Activated T-helper 17 cell treated with anti-CD3 and anti-CD28 coated beads, Interleukin-2, amount 50 U/mL, for 72 hours (primary cell): ENCODE results near the gene SYT3. TPM values are rescaled to one million over a fixed set of nuclear protein-coding genes. Genes with fewer than 3 reads are reported as not detected.
A peak's percentile ranks its signal among the peaks of the same experiment; 100 is the strongest.
"Not testable (repeated sequence)": the region's sequence is repeated elsewhere in the genome, so short reads cannot be mapped to it uniquely, and the experiment has no call there.

Experiments
- ATAC-seq: fragments of 150-1000 bp; cut with Tn5 transposase; replicated peaks from 2 replicates; pipeline ENCODE4 v1.10.0; 2021; ENCODE audit warnings: mild to moderate bottlenecking, moderate library complexity
- H3K27ac Mint-ChIP-seq: one replicate; pipeline ENCODE4 v1.8.0; 2022; ENCODE audit warnings: mixed read lengths
- H3K27me3 Mint-ChIP-seq: one replicate; pipeline ENCODE4 v1.8.0; 2022; ENCODE audit warnings: mixed read lengths
- H3K36me3 Mint-ChIP-seq: one replicate; pipeline ENCODE4 v1.8.0; 2022; ENCODE audit warnings: low read depth, mild to moderate bottlenecking, mixed read lengths
- H3K4me1 Mint-ChIP-seq: one replicate; pipeline ENCODE4 v1.8.0; 2022; ENCODE audit warnings: mixed read lengths
- H3K4me3 Mint-ChIP-seq: one replicate; pipeline ENCODE4 v1.8.0; 2022; ENCODE audit warnings: mild to moderate bottlenecking, mixed read lengths
- H3K9me3 Mint-ChIP-seq: one replicate; pipeline ENCODE4 v1.8.0; 2022; ENCODE audit warnings: mixed read lengths
- total RNA-seq, 2 donors: library from RNA; stranded (reverse); gene quantifications; one replicate each; pipeline ENCODE4 v1.2.3, GENCODE V29; 2022

The SYT3 gene
- total RNA-seq, 2 donors from 2014 or later = not detected

DNA sequence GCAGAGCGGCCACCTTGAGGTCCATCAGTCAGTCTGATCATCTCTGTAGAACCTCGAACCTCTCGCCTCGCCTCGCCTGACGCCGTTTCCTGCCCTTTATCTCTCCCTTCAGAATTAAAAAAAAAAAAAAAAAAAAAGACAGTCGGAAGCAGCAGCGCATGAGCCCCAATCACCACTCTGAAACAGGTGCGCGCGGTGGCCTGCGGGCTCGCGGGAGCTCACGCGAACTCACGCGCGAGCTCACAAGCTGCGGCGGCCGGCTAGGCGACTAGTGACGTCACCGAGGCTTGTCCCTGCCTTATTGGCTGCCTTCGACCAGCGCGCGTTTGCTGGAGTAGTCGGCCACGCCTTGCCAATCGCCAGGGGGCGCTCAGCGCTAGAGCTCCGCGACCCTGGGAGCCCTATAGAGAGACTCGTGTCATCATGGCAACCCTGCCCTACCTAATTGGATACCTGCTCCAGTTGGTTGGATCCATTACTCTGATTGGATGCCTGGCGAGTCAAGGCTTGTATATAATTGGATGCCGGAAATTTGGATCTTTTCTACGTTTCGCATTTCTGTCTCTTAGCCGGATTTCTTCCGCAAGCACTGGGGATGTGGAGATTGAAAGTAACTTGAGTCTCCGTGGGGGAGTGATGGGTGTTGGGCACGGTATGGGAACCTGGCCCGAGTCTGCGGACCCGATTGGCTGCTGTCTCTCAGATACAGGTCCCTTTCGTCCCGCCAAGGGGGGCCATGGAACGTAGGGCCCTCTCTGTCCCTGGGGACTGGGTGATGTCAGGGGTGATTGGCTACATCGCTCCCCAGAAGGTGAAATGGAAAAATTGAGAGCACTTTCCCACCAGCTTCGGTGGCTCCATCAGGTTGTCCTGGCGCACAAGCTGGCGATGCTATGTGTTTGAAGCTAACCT is 31.6 kb downstream of the SYT3 start:
- Mint-ChIP-seq H3K4me1 (peaks cover 9% of the 10 kb centered on the region), H3K9me3 (peaks cover 7% of the 10 kb centered on the region), H3K27me3 (peaks cover 18% of the 10 kb centered on the region), H3K27ac (no peak overlapping the region), H3K4me3 (peak overlapping the region; percentile 61), H3K36me3 (no peaks in the 10 kb centered on the region)
- ATAC-seq = peak; percentile 85

DNA sequence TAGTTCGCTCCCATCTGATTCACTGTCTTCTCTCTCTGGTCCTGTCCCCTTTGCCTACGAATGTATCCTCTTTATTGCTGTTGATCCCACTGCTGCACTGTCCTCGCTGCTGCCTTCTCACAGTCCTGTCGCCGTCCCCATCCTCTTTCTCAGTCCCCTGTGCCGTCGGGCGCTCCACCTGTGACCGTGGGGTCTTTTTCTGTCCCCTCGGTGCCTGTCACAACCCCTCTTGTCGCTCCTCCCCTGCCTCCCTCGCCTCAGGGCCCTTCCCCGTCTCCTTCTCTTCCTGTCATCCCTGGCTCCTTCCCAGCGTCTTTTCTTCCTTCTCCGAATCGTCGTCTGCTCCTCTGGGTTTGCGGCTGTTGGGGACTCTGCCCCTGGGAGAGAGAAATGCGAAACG is 32.3 kb downstream of the SYT3 start:
- Mint-ChIP-seq H3K4me3 (peak overlapping the region; percentile 61), H3K9me3 (peaks cover 7% of the 10 kb centered on the region), H3K4me1 (peaks cover 9% of the 10 kb centered on the region), H3K27me3 (peaks cover 25% of the 10 kb centered on the region), H3K36me3 (no peaks in the 10 kb centered on the region), H3K27ac (no peak overlapping the region)
- no peak for ATAC-seq

DNA sequence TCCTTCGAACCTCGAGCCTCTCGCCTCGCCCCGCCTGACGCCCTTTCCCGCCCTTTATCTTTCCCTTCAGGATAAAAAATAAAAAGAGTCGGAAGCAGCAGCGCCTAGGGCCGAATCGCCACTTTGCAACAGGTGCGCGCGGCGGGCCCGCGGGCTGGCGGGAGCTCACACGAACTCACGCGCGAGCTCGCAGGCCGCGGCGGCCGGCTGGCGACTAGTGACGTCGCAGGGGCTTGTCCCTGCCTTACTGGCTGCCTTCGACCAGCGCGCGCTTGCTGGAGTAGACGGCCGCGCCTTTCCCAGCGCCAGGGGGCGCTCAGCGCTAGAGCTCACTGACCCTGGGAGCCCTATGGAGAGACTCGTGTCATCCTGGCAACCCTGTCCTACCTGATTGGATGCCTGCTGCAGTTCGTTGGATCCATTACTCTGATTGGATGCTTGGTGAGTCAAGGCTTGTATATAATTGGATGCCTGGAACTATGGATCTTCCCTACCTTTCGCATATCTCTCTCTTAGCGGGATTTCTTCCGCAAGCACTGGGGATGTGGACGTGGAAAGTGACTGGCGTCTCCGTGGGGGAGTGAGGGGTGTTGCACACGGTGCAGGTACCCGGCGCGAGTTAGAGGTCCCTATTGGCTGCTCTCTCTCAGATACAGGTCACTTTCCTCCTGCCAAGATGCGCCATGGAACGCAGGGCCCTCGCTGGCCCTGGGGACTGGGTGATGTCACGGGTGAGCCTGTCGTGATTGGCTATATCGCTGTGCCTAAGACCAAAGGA is 33.4 kb downstream of the SYT3 start:
- not testable (repeated sequence) for H3K36me3 Mint-ChIP-seq, H3K4me1 Mint-ChIP-seq, H3K9me3 Mint-ChIP-seq, H3K27ac Mint-ChIP-seq
- ATAC-seq = peak; percentile 54
- peaks cover 35% of the 10 kb centered on the region for H3K27me3 Mint-ChIP-seq
- peak overlapping the region; percentile 13 for H3K4me3 Mint-ChIP-seq

DNA sequence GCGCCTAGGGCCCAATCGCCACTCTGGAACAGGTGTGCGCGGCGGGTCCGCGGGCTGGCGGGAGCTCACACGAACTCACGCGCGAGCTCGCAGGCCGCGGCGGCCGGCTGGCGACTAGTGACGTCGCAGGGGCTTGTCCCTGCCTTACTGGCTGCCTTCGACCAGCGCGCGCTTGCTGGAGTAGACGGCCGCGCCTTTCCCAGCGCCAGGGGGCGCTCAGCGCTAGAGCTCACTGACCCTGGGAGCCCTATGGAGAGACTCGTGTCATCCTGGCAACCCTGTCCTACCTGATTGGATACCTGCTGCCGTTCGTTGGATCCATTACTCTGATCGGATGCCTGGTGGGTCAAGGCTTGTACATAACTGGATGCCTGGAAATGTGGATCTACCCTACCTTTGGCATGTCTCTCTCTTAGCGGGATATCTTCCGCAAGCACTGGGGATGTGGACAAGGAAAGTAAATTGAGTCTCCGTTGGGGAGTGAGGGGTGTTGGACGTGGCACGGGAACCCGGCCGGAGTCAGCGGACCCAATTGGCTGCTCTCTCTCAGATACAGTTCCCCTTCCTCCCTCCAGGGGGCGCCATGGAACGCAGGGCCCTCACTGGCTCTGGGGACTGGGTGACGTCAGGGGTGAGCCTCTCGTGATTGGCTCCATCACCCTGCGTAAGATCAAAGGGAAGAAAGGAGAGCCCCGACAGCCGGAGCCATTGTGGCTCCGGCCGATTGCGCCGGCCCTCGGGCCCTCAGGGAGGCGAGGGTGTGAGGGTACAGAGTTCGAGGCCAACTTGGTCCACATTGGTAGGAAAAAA is 35.2 kb downstream of the SYT3 start:
- peaks cover 44% of the 10 kb centered on the region for H3K27me3 Mint-ChIP-seq
- H3K27ac Mint-ChIP-seq, H3K4me3 Mint-ChIP-seq, H3K4me1 Mint-ChIP-seq, H3K36me3 Mint-ChIP-seq, H3K9me3 Mint-ChIP-seq: not testable (repeated sequence)
- peak; percentile 44 for ATAC-seq

DNA sequence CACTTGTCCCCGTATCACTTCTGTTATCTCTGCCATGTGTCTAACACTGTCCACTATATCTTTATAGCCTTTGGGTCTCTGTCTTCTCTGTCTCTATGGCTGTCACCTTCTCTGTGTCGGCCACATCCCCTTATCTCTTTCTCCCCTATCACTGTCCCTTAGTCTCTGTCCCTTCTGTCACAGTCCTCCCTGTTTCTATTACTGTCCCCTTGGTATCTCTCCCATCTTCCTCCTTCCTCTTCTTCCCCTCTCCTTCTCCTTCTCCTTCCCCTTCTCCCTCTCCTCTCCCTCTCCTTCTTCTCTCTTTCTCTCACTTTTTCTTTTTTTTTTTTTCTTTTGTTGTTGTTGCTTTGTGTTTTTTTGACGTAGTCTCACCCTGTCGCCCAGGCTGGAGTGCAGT is 36.7 kb downstream of the SYT3 start:
- peaks cover 3% of the 10 kb centered on the region for H3K9me3 Mint-ChIP-seq
- H3K4me3 Mint-ChIP-seq = no peak overlapping the region
- no peak overlapping the region for H3K27ac Mint-ChIP-seq
- H3K36me3 Mint-ChIP-seq = no peaks in the 10 kb centered on the region
- H3K4me1 Mint-ChIP-seq = peaks cover 4% of the 10 kb centered on the region
- peaks cover 46% of the 10 kb centered on the region for H3K27me3 Mint-ChIP-seq
- no peak for ATAC-seq

DNA sequence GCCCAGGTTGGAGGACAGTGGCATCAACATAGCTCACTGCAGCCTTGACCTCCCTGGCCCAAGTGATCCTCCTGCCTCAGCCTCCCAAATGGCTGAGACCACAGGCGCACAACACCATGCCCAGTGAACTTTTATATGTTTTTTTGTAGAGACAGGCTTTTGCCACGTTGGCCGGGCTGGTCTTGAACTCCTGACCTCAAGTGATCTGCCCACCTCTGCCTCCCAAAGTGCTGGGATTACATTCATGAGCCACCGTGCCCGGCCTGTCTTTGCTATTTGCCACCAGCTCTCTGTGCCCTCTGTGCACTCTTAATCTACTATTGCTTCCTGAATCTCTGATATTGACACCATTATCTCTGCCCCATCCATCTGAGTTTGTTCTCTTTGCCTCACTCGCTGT is 37.2 kb downstream of the SYT3 start:
- Mint-ChIP-seq H3K27me3 (peaks cover 44% of the 10 kb centered on the region), H3K27ac (no peak overlapping the region), H3K9me3 (peaks cover 3% of the 10 kb centered on the region), H3K4me3 (no peak overlapping the region), H3K36me3 (no peaks in the 10 kb centered on the region), H3K4me1 (peaks cover 4% of the 10 kb centered on the region)
- no peak for ATAC-seq

DNA sequence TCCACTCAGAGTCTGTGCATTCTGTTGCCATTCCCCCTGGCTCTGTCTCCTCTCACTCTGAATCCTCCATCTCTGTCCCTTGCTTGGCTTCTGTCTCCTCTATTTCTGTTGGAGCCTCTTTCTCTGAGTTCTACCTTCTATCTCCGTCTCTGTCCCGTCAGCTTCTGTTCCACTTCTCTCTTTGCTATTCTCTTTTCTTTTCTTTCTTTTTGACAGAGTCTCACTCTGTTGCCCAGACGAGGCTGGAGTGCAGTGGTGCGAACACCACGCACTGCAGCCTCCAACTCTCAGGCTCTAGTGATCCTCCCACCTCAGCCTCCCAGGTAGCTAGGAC is 37.6 kb downstream of the SYT3 start:
- H3K36me3 Mint-ChIP-seq = no peaks in the 10 kb centered on the region
- no peak for ATAC-seq
- H3K27me3 Mint-ChIP-seq = peaks cover 39% of the 10 kb centered on the region
- H3K4me1 Mint-ChIP-seq = no peaks in the 10 kb centered on the region
- no peak overlapping the region for H3K4me3 Mint-ChIP-seq
- no peaks in the 10 kb centered on the region for H3K9me3 Mint-ChIP-seq
- H3K27ac Mint-ChIP-seq = no peak overlapping the region

DNA sequence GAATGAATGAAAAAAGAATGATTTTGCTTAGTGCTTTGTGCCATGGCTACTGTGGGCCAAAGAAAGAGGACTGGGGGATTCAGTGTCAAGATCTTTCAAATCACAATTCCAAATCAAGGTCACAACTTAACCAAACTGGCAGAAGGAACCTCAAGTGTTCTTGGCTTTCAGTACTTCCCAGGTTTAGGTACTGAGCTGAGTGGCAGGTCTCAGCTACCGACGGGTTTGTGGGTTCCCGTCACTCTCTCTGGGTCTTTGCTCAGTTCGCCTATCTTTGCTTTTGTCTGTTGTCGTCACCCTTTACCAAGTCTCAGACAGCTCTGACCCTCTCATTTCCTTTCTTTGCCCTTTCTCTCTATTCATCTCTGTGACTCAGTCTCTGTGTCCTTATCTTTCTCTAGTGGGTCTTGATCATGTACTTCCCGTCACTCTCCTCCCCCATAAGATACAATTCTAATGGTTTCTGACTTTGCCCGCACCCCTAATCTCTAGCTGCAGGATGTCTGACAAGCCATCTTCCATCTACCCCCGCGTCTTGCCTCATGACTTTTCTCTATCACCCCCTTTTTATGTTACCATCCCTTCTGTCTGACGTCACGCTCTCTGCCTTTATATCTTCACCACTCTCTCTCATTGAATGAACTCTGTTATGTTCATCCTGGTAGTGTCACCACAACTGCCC is 38.1 kb downstream of the SYT3 start:
- no peaks in the 10 kb centered on the region for H3K4me1 Mint-ChIP-seq
- no peak for ATAC-seq
- H3K27ac Mint-ChIP-seq = no peak overlapping the region
- no peak overlapping the region for H3K4me3 Mint-ChIP-seq
- H3K27me3 Mint-ChIP-seq = peaks cover 38% of the 10 kb centered on the region
- H3K9me3 Mint-ChIP-seq = no peaks in the 10 kb centered on the region
- no peaks in the 10 kb centered on the region for H3K36me3 Mint-ChIP-seq

DNA sequence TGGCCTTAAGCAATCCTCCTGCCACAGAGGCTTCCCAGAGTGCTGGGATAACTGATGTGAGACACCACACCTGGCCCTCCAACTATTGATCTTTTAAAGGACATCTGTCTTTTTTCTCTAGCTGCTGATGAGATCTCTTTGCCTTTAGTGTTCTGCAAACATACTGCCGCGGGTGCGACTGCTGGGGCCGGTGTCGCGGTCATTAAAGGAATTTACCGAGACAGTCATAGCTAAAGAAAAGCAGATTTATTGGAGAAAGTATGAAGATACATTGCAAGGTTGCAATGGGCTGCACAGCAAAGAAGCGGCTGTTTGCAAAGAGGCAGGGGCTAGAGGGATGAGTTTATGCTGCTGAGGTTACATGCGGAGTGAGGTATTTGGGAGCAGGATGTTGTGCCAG is 40.3 kb downstream of the SYT3 start:
- H3K27ac Mint-ChIP-seq = no peak overlapping the region
- no peak for ATAC-seq
- H3K36me3 Mint-ChIP-seq = no peaks in the 10 kb centered on the region
- peaks cover 36% of the 10 kb centered on the region for H3K27me3 Mint-ChIP-seq
- H3K9me3 Mint-ChIP-seq = no peaks in the 10 kb centered on the region
- no peaks in the 10 kb centered on the region for H3K4me1 Mint-ChIP-seq
- no peak overlapping the region for H3K4me3 Mint-ChIP-seq

DNA sequence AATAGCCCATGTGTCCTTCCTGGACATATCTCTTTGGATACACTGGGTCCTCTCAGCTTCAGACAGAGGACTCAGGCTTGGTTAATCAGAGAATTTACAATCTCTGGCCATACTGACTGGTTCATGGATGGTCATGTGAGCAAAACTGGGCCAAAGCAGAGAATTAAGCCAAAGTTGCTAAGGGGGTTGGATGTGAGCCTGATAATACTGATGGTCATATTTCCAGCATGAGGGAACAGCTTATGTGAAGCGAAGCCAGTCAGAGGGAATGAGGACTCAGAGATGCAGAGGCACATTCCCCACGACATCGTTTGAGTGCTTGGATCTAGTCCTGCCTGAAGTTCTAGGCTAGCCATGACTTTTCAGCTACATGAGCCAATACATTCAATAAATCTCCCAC is 49.5 kb downstream of the SYT3 start:
- H3K9me3 Mint-ChIP-seq = no peaks in the 10 kb centered on the region
- no peaks in the 10 kb centered on the region for H3K4me1 Mint-ChIP-seq
- no peak overlapping the region for H3K27ac Mint-ChIP-seq
- H3K4me3 Mint-ChIP-seq = no peak overlapping the region
- H3K27me3 Mint-ChIP-seq = peaks cover 13% of the 10 kb centered on the region
- ATAC-seq = no peak
- H3K36me3 Mint-ChIP-seq = no peaks in the 10 kb centered on the region

DNA sequence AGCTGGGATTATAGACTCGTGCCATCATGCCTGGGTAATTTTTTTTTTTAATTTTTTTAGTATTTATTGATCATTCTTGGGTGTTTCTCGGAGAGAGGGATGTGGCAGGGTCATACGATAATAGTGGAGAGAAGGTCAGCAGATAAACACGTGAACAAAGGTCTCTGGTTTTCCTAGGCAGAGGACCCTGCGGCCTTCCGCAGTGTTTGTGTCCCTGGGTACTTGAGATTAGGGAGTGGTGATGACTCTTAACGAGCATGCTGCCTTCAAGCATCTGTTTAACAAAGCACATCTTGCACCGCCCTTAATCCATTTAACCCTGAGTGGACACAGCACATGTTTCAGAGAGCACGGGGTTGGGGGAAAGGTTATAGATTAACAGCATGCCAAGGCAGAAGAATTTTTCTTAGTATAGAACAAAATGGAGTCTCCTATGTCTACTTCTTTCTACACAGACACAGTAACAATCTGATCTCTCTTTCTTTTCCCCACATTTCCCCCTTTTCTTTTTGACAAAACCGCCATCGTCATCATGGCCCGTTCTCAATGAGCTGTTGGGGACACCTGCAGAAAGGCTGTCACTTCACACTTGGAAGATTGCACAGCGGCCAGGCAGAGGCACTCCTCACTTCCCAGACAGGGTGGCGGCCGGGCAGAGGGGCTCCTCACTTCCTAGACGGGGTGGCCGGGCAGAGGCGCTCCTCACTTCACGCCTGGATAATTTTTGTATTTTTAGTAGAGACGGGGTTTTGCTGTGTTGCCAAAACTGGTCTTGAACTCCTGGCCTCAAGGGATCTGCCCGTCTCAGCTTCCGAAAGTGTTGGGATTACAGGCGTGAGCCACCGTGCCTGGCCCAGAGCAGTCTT is 57.7 kb downstream of the SYT3 start:
- not testable (repeated sequence) for H3K9me3 Mint-ChIP-seq, H3K4me1 Mint-ChIP-seq, H3K4me3 Mint-ChIP-seq, ATAC-seq, H3K27ac Mint-ChIP-seq, H3K36me3 Mint-ChIP-seq
- peaks cover 29% of the 10 kb centered on the region for H3K27me3 Mint-ChIP-seq

DNA sequence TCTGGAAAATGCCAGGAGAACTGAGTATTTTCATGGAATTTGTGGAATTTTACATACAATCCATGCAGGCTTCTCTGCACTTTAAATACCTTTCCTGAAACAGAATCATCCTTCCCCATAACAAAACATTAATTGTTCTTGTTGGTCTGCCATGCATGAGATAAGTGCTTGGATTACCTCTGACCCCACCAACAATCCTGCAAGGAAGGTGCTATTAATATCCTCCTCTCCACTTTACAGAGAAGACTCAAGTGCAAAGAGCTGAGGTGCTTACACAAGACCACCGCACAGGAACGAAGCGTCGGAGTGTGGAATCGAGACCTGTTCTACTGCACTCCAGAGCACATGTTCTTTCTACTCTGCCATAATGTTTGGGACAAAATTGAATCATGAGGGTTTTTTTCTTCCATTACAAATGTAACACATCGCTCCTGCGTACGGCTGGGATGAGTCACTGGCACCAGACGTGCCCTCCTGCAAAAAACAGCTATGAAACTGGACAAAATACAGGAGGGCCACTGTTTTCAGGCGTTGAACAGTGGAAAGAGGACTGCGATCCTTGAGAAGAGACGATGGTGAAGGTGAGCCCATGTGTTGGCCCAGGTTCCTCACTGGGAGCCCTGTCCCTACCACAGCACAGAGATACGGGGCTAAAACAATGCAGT is 58.6 kb downstream of the SYT3 start:
- no peak overlapping the region for H3K27ac Mint-ChIP-seq
- no peaks in the 10 kb centered on the region for H3K36me3 Mint-ChIP-seq
- H3K4me1 Mint-ChIP-seq = no peaks in the 10 kb centered on the region
- no peaks in the 10 kb centered on the region for H3K9me3 Mint-ChIP-seq
- ATAC-seq = no peak
- H3K4me3 Mint-ChIP-seq = no peak overlapping the region
- peaks cover 25% of the 10 kb centered on the region for H3K27me3 Mint-ChIP-seq

DNA sequence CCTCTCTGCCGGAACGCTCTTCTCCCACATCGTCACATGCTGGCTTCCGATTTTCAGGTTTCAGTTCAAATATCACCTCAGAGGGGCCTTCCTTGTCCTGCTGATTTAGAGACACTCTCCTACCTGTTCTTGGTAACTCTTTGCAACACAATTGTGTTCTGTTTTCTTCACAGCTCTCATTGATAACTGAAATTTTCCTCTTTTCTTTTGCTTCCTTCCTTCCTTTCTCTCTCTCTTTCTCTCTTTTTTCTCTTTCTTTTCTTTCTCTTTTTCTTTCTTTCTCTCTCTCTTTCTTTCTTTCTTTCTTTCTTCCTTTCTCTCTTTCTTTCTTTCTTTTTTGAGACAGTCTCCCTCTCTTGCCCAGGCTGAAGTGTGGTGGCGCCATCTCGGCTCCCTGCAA is 59.4 kb downstream of the SYT3 start:
- ATAC-seq = no peak
- Mint-ChIP-seq H3K27me3 (peaks cover 25% of the 10 kb centered on the region), H3K27ac (no peak overlapping the region), H3K36me3 (no peaks in the 10 kb centered on the region), H3K9me3 (no peaks in the 10 kb centered on the region), H3K4me1 (no peaks in the 10 kb centered on the region), H3K4me3 (no peak overlapping the region)
